B cell (primary cell): Measurements from ENCODE around the gene EPHB4. TPM values are rescaled to one million over a fixed set of nuclear protein-coding genes. Genes with fewer than 3 reads are reported as not detected.
A peak's percentile ranks its signal among the peaks of the same experiment; 100 is the strongest.

Experiments
- ATAC-seq: fragments of 200-7000 bp; cut with Tn5 transposase; one replicate; pipeline ENCODE4 v1.10.0; 2021; ENCODE audit warnings: low read depth, mild to moderate bottlenecking, moderate number of reproducible peaks, moderate library complexity
- CTCF ChIA-PET: fragments of 350-600 bp; sonication (Branson Sonifier 250); formaldehyde crosslinking; loops from one replicate; lab custom pipeline; 2021; ENCODE audit warnings: antibody characterized with exemption, inconsistent platforms; lab: Charles Lee
- POLR2A ChIA-PET: fragments of 350-600 bp; sonication (Branson Sonifier 250); formaldehyde crosslinking; loops from one replicate; lab custom pipeline; 2021; ENCODE audit warnings: antibody characterized with exemption; lab: Charles Lee
- DNase-seq: peaks from one replicate; pipeline ENCODE4 v3.0.0; 2013
- H2AFZ ChIP-seq: 2 replicates; pipeline ENCODE4 v1.6.1; 2012; ENCODE audit warnings: mild to moderate bottlenecking, low read depth, low read length; ENCODE audit not compliant: insufficient read depth, poor library complexity, severe bottlenecking
- H3K27ac ChIP-seq, 2 donors: 1 replicate in 1 of 2; 2 replicates in 1 of 2; pipeline ENCODE4 v1.5.1; 2012 to 2013; ENCODE audit warnings: low read length in 2 of 2, mild to moderate bottlenecking in 2 of 2, moderate library complexity in 1 of 2
- H3K27me3 ChIP-seq, 4 experiments: fragments of 200-600 bp in 1 of 4; sonication (generic) in 1 of 4; replicated peaks in 1 of 4; 1 replicate in 2 of 4; 2 replicates in 2 of 4; pipeline versions ENCODE4 v1.6.1 to v1.7.0; 2013 to 2016; ENCODE audit warnings: low read length in 3 of 4, mild to moderate bottlenecking in 2 of 4, mixed read lengths in 1 of 4, moderate library complexity in 1 of 4; ENCODE audit not compliant: insufficient read depth in 4 of 4, control insufficient read depth in 3 of 4; ENCODE audit errors: control extremely low read depth in 1 of 4
- H3K36me3 ChIP-seq, 2 experiments: replicated peaks in 1 of 2; 1 replicate in 1 of 2; 2 replicates in 1 of 2; pipeline versions ENCODE4 v1.6.1 to v1.7.1; 2013; ENCODE audit warnings: low read length in 1 of 2; ENCODE audit not compliant: insufficient read depth in 2 of 2, control insufficient read depth in 1 of 2; ENCODE audit errors: control extremely low read depth in 1 of 2, extremely low read depth in 1 of 2
- H3K4me1 ChIP-seq, 2 donors: fragments of 200-600 bp in 1 of 2; sonication (generic) in 1 of 2; 1 replicate in 1 of 2; 2 replicates in 1 of 2; pipeline versions ENCODE4 v1.5.1 to v1.6.1; 2013 to 2017; ENCODE audit warnings: low read length in 2 of 2; ENCODE audit not compliant: control insufficient read depth in 2 of 2, insufficient read depth in 2 of 2
- H3K4me2 ChIP-seq: replicated peaks from 2 replicates; pipeline ENCODE3; 2012; ENCODE audit warnings: mild to moderate bottlenecking, low read depth, low read length; ENCODE audit not compliant: poor library complexity, severe bottlenecking
- H3K4me3 ChIP-seq, 5 experiments: fragments of 200-600 bp in 1 of 5; sonication (generic) in 1 of 5; 1 replicate in 3 of 5; 2 replicates in 2 of 5; pipeline versions ENCODE4 v1.5.1 to v1.7.0; 2011 to 2016; ENCODE audit warnings: low read length in 4 of 5, mild to moderate bottlenecking in 4 of 5, low read depth in 2 of 5, control low read depth in 1 of 5, moderate library complexity in 1 of 5; ENCODE audit not compliant: insufficient read depth in 1 of 5; ENCODE audit errors: control extremely low read depth in 1 of 5, extremely low read depth in 1 of 5
- H3K79me2 ChIP-seq: fragments of 200-600 bp; sonication (generic); one replicate; pipeline ENCODE4 v1.6.0; 2016; ENCODE audit warnings: low read length; ENCODE audit not compliant: control insufficient read depth, insufficient read depth
- H3K9ac ChIP-seq: fragments of 200-600 bp; sonication (generic); 2 replicates; pipeline ENCODE4 v1.6.1; 2017; ENCODE audit warnings: mild to moderate bottlenecking, low read length, moderate library complexity
- H3K9me3 ChIP-seq, 3 donors: one replicate each; pipeline versions ENCODE4 v1.6.1 to v1.7.1; 2013; ENCODE audit warnings: low read length in 2 of 3; ENCODE audit not compliant: control insufficient read depth in 2 of 3, insufficient read depth in 1 of 3; ENCODE audit errors: control extremely low read depth in 1 of 3
- H4K20me1 ChIP-seq: 2 replicates; pipeline ENCODE4 v1.6.0; 2012; ENCODE audit warnings: mild to moderate bottlenecking, low read length; ENCODE audit not compliant: insufficient read depth, control insufficient read depth, poor library complexity, severe bottlenecking
- H3K27ac Mint-ChIP-seq: one replicate; pipeline ENCODE4 v1.8.0; 2021; ENCODE audit warnings: mixed read lengths
- H3K27me3 Mint-ChIP-seq: one replicate; pipeline ENCODE4 v1.8.0; 2021; ENCODE audit warnings: mixed read lengths
- H3K4me1 Mint-ChIP-seq: one replicate; pipeline ENCODE4 v1.8.0; 2021; ENCODE audit warnings: mixed read lengths
- H3K4me3 Mint-ChIP-seq: one replicate; pipeline ENCODE4 v1.8.0; 2021; ENCODE audit warnings: mixed read lengths
- H3K9me3 Mint-ChIP-seq: one replicate; pipeline ENCODE4 v1.8.0; 2022; ENCODE audit warnings: mixed read lengths; ENCODE audit not compliant: insufficient read depth
- CTCF ChIP-seq: fragments of 200-600 bp; IDR thresholded peaks from one replicate; pipeline ENCODE4 v1.8.0; 2022; ENCODE audit warnings: antibody characterized with exemption, mild to moderate bottlenecking
- EZH2 ChIP-seq: IDR thresholded peaks from 2 replicates; pipeline ENCODE4 v1.6.1; 2012; ENCODE audit warnings: borderline replicate concordance, low read depth, mild to moderate bottlenecking, moderate library complexity, low read length; ENCODE audit not compliant: insufficient read depth, poor library complexity, severe bottlenecking
- WGBS: methylation state at CpG from one replicate; pipeline ENCODE4 v1.1.5; 2013; ENCODE audit warnings: missing lambda C conversion rate; ENCODE audit not compliant: insufficient coverage; 5-methylcytosine and 5-hydroxymethylcytosine counted together
- intact Hi-C: fragments of 100-400 bp; cut with micrococcal nuclease; formaldehyde crosslinking; loops from one replicate; pipeline ENCODE4 v1.10.0; 2022
- polyA minus RNA-seq: library from RNA; depleted of rRNA, polyadenylated mRNA; stranded (reverse); fragments of >200 nt; gene quantifications from 2 replicates; pipeline ENCODE4 v1.2.3, GENCODE V29; 2012
- polyA plus RNA-seq: library from polyadenylated mRNA; depleted of rRNA; stranded (reverse); fragments of >200 nt; gene quantifications from 2 replicates; pipeline ENCODE4 v1.2.3, GENCODE V29; 2012
- total RNA-seq, 2 donors: library from RNA; stranded (reverse); fragments of 120-200 nt in 1 of 2; gene quantifications; 1 replicate in 1 of 2; 2 replicates in 1 of 2; pipeline versions ENCODE4 v1.2.3 to v1.2.4, GENCODE V29; 2013 to 2022

EPHB4 gene
- total RNA-seq = 3.3 and 3.9 TPM in 2 replicates
- total RNA-seq (2013) = 3.0 TPM
- 12.0 and 15.2 TPM in 2 replicates for polyA plus RNA-seq
- 1.6 and 4.4 TPM in 2 replicates for polyA minus RNA-seq

- Histone ChIP-seq H3K9ac (peak within 1 kb of the TSS; percentile 60), H3K4me2 (peak within 1 kb of the TSS; percentile 83), H3K36me3 (no peaks in the 10 kb centered on the region), H2AFZ (peak within 1 kb of the TSS; percentile 60), H3K4me3 (peak within 1 kb of the TSS; percentile 29 to 47 (median 43)), H3K79me2 (no peaks in the 10 kb centered on the region), H3K27ac (no peak within 1 kb of the TSS), H3K4me1 (peaks cover 26 to 27% of the 10 kb centered on the region in 2 donors), H3K9me3 (peaks cover 0 to 4% (median 0%) of the 10 kb centered on the region in 3 donors), H4K20me1 (no peaks in the 10 kb centered on the region), H3K27me3 (peaks cover 0 to 57% (median 22%) of the 10 kb centered on the region in 4 experiments)
- Mint-ChIP-seq H3K4me1 (peaks cover 20% of the 10 kb centered on the region), H3K27ac (peak within 1 kb of the TSS; percentile 50), H3K27me3 (peaks cover 42% of the 10 kb centered on the region), H3K4me3 (peak within 1 kb of the TSS; percentile 79), H3K9me3 (no peaks in the 10 kb centered on the region)
- intact Hi-C loops = no loop called here
- peak; percentile 42 for DNase-seq
- peak; percentile 43 for ATAC-seq
- 2% methylated on average over 70 of the region's 80 CpGs for WGBS
- CTCF ChIA-PET = no interaction called here
- no peak for TF ChIP-seq EZH2
- TF ChIP-seq CTCF = no peak
- POLR2A ChIA-PET = interaction anchor here (0.6 kb wide), 1 partner anchor 704 kb away, joined by 4 read pairs; no protein-coding TSS in a partner anchor
These were observed at the start of gene EPHB4 for GRCh38 chr7:100827330-100828226. Gene EPHB4, minus strand, starts transcription at chr7:100827523. Its CDS starts 493 bp downstream, at chr7:100827030.
